Brain pericyte (primary cell): ENCODE results near the gene MTFR2.

Experiments used
- DNase-seq: peaks from one replicate; pipeline ENCODE4 v3.0.0-alpha.2; 2012; ENCODE audit warnings: low read depth, low spot score

MTFR2 gene

DNA sequence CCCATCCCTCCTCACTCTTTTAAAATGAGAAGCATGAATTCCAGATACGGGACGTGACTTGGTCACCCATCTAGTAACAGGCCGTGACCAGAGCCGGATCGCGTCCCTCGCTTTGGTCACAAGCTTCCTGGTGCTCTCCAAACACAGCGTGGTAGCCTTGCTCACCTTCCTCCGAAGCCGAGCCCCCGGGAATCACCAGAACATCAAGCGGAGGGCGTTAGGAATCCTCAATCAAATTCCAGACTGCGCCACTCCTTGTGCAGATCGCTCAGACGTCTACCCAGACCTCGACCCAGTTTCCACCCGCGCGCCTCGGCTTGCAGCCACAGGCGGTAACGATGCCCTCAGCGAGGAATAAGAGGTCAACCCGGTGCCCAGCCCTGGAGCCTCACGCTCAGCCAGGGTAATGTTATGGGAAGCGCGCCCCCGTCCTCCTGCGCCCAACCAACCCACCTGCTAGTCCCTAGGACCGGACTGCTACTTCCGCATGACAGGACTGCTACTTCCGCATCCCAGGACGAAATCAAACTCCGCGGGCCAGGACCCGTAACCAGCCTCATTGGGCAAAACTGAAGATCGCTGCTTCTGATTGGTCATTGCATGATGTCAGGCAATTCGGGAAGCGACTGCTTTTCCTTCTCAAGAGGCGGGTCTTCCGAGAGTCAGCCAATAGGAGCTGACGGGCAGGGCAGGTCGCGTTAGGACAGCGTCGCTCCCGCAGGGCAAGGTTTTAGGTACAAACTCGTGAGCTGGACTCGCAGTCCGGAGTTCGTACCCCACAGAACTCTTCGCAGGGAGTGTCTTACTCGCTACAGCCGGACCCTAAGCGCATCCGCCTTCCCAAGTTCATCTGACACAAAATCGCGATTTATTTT is at the start of gene MTFR2:
TSS of gene MTFR2 (minus strand) at position 501 of the 875 bp plus-strand sequence. CDS start 1,212 bp downstream, outside the sequence.
- DNase-seq, result peak; percentile 91

DNA sequence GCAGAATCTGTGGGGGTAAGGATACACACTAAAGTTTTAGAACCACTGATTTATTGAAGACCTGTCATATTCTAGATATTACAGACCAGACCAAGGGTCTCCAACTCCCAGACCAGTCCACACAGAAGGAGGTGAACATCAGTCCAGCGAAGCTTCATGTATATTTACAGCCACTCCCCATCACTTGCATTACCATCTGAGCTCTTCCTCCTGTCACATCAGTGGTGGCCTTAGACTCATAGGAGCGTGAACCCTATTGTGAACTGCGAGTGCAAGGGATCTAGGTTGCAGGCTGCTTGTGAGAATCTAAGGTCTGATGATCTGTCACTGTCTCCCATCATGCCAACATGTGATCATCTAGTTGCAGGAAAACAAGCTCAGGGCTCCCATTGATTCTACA is 44.5 kb upstream of the MTFR2 start:
- no peak for DNase-seq

DNA sequence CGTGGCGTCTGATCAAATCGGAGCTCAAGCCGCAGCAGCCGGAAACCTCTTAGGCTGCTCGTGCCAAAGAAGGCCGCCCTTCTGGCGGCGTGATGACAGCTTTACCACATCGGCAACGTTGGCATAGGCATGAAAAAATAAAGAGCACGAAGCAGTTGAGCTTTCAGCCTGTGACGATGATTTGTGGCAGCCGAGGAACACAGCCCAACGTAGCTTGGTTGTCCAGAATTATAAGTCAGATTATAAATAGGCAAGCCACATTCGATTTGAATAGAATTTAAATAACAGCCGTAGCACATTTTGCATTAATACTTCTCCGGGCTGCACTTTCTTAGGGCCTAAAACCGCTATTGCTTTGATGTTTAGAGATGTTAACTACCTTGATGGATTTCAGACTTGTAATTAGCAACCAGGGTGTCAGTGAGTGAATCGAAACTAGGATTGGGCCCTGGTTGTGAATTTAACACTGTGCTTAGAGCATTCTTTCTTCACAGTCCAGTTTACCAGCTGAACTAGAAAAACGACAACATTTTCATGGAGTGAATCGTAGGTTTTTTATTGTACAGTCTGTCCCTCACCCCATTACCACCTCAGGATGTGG is 40.4 kb upstream of the MTFR2 start:
- peak; percentile 43 for DNase-seq

DNA sequence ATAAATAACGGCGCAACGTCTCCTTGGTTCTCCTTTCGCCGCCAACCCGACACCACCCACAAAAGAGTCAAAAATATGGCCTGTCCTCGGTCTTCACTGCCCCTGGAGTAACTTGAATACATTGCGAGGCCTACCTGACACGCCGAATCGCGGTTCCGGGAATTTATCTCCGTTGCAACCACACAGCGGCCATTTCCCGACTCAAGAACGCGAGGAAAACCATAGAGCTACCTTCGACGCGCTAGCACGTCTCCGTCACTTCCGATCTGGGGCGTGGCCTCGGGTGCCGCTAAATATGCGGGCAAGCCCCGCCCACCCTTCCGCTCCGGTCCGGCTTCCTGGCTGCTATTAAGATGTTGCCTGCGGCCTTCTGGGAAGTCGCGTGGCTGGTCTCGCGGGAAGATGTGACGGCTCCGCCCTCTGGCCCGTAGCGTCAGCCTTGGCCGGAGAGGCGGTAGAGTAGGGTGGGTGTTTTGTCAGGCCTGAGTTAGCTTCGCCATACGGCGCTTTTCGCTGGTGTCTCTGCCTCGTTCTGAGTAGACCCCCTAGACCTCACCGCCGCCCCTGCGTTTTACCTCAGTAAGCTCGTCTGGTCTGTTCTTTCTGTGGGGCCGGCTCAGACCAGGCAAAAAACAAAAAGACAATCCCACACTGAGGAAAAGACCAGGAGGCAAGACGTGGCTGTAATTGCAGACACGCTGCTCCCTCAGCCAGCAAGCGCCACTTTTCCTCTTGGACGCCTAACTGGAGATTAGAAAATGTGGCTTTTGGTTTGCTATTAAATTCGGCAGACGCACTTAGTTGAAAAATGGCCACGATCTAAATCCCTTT is 39.7 kb upstream of the MTFR2 start, which contains the start of gene BCLAF1:
TSS of gene BCLAF1 (minus strand) at position 268 of the 831 bp plus-strand sequence. CDS start 9,980 bp downstream, outside the sequence.
- DNase-seq, result peak; percentile 99

DNA sequence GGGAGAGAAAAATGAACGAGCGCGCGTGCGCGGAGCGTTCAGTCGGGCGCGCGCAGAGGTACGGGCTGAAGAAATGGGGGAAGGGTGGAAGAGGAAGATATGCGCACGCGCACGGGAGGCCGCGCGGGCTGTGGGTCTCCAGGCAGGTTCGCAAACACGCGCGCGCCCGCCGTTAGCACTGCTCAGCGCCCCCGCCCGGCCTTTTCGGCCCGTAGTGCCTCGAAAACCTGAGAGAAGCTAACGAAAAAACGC is 39.1 kb upstream of the MTFR2 start:
- peak; percentile 75 for DNase-seq

DNA sequence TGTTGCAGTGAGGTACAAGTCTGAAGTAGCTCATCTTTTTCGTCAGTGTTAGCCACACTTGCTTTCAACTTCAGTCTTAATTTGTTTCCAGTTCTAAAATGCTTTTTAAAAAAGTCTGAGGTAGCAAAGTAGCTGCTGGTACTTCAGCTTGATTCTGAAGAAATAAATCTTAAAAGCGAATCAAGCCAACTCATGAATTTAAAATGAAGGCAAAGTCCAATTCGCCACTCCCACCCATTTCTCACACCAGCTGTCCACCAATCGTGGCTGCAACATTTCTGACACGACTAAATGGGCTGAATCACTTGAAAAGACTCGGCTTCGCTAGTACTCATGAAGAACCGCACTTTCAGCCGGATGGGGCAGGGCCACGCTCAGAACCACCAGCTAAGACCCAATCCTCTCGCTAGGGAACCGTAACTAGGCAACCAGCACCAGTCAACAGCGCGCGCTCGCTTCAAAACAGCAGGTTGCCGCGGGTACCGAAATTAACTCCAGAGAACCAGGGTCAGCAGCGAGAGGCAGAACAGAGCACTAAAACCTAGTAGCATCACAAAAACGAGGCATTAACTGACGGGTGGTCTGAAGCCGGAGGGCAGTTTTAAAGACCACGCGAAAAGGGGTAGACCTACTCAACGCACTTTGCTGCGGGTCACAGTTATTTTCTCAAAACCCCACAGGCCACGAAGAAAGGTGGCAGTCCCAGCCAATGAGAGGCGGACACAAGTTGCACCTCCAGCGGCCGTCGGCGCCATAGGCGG is 38.6 kb upstream of the MTFR2 start:
- peak; percentile 44 for DNase-seq

DNA sequence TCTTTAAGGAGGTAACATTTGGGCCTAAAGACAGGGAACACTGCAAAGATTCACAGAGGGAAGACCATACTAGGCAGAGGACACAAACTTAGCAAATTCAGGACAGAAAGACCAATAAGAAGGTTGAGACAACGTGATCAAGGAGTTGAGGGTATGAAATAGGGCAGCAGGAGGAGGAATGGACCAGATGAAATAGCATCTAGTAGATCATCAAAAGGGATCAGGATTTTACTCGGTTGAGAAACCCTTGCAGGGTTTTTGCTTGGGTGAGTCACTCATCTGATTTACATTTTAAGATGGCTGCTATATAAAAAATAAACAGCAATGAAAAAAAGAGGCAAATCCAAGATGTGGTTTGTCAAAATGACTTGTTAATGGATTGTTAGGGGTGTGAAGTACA is 34.8 kb upstream of the MTFR2 start:
- DNase-seq, result no peak

DNA sequence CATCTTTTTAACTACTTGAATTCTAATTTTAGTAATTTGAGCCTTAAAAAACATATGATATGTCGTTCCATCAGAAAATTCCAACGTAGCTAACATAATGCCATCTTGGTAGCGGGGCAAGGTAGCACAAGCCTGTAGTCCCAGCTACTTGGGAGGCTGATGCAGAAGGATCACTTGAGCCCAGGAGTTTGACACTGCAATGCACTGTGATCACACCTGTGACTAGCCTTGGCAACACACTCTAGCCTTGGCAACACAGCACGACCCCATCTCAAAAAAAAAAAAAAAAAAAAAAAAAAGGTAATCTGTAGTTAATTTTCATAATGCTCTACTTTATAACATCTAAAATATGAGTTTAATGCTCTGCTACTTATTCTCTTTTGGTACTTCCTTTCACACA is 32.8 kb upstream of the MTFR2 start:
- DNase-seq, result no peak

DNA sequence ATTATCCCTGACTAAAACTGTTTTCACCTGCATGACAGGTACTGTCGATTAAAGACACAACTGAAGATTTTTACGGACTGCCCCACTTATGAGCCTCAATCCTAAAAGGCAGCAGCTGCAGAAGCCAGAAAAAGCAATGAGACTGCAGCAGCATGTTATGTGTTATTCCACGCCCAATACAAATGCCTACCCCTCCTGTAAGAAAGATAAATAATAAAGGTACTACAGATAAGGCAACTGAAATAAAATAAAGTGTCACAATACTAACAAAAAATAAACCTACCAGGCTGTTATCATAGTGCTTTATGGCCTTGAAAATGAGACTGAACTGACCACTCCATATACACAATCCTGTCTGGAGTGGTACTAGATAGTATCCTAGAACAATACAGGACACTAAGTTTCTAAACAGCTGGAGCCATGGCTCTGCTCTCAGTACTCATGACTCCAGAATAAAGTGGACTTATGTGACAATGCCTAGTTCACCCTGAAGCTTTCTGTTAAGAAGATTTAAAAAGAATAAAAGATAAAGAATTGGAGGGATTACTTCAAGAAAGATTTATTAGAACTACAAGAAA is 30.0 kb upstream of the MTFR2 start:
- DNase-seq, result no peak

DNA sequence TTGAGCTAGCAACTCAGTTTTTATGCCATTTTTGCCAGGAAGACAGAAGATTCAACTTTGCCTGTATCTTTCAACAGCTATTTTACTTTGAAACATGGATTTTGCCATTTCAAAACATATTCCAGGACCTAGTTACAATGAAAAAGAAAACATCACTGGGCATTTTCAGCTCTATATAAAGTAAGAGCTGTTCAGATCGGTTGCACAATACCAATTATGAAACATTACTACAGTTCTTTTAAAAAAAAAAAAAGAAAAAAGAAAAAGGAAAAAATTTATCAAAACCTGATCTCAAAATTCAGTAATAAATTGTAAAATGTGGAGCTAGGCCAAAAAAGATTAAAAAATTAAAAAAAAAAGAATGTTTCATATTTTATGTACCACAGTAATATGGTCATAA is 24.0 kb upstream of the MTFR2 start:
- DNase-seq, result no peak

DNA sequence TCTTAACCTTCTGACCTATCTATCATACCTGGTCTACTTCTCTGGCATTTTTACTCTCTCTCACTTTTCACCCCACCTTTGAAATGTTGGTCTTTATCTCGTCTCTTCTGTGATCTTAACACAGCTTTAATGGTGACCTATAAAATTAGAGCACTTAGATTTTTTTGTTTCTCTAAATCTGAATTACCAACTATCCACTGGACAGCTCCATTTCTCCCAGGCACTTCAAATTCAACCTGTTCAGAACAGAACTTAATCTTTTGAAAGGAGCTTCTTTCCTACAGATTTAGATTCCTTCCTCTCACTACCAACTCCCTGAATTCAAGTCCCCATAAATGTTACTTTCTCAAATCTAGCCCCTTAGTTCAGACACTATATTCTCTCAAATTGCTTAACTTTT is 15.0 kb upstream of the MTFR2 start:
- no peak for DNase-seq

DNA sequence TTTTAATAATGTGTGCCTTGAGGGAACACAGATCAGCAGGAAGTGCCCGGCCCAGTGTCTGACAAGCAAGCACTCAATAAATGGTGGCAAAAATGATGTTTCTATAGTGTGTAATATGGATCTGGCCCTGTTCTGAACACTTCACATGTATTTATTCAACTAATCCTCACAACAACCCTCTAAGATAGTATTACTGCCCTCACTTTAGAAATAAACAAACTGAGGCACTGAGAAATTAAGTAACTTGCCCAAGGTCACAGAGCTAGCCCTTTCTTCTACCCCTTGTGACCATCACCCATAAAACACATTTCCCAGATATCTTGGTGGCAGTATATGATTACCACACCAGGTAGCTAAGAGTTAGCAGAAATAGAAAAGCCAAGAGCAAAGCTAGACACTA is 12.8 kb upstream of the MTFR2 start:
- no peak for DNase-seq

DNA sequence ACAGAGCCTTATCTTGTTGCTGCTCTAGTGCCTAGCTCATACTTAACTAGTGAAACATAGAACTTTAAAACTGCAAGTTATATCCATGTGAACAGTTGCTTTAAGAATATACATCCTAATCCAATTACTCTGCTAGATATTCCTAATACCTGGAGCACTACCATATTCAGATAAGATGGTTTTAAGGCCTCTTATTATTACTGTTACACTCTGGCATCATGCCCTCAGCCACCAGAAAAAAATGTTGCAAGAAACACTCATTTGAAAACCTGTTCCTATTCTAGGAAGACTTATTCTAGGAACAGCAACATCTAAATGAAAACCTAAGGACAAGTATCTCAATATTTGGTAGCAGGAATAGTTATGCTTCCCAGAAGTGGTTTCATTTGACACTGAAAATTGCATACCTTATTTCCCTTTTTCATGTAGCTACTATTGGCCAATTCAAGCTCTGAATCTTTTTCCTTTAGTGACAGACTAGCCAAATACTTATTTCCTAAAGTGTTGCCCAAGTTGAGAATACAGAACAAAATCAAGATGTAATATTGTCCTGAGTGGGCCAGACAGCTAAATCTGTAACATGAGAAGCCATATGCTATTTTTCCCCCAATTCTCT is 4.8 kb upstream of the MTFR2 start:
- no peak for DNase-seq

DNA sequence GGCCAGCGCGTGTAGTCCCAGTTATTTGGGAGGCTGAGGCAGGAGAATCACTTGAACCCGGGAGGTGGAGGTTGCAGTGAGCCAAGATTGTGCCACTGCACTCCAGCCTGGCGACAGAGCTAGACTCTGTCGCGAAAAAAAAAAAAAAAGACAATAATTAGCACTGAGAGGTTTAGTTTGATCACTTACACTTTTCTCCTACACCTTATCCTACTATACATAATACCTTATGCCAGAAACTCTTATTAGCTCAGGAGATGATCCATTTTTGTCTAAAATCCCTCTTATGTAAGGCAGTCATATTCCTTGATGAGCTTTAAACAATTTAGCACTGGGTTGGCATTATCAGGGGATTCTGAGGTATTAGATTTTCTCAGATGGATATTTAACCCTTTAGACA is 3.6 kb upstream of the MTFR2 start:
- no peak for DNase-seq

DNA sequence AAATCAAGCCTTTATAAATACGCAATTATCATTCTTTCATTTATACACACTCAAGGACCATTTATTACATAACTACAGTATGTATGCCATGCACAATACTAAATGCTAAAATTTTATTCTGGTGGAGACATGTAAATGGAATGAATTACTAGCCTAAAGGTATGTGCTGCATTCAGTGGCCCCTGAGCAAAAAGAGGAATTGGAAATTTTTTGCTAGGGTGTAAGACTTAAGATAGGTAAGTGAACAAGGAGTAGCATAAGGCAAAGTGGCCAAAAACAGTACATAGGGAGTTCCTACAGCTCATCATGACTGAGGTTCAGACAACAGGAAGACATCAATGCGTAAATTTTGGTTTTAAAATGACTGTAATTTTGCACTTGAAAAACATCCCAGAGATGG is 2.3 kb upstream of the MTFR2 start:
- no peak for DNase-seq

DNA sequence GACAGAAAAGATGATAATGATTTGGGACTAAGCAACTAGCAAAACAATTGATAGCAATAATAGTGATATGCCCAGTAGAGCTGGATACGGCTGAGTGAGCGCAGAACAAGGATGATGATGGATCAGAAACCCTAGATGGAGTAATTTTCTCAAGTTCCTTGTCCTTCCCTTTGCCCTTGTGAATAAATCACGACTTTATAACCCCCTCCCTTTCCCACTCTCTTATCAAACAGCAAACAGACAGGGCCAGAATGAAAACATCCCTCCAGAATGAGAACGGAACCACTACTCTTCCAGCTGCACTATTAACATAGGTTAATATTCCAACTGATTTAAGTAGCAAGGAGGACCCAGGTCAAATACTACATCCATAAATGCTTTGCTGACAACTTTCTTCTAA is 1.3 kb upstream of the MTFR2 start:
- no peak for DNase-seq

DNA sequence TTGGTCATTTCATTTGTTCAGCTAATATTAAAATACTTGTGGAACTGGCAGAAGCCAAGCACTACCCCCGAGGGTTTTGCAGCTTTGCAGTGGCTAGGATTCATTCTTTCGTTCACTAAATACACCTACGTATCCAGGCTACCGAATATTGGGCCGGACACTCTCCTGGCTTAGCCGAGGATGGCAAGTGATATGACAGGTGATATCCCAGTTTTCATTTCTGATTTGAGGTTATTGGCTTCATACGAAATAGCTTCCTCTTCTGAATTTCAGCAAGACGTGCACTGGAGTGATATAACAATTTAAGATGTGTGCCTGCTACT is 536 bp upstream of the MTFR2 start:
- DNase-seq, result no peak

DNA sequence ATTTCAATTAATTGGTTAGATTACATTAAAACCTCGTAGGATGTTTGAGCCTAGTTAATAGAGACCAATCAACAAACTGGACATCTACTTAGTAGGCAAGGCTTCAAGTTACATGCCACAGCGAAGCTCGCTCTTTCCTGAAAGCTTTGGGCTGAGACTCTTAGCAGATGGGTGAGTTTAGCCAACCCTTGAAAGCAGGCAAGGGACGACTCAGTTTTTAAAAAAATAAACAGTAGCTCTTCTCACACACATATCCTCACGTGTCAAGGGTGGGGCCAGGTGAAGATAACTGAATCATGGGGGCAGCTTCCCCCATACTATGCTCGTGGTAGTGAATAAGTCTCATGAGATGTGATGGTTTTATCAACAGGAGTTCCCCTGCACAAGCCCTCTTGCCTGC is 775 bp downstream of the MTFR2 start:
- DNase-seq, result no peak

DNA sequence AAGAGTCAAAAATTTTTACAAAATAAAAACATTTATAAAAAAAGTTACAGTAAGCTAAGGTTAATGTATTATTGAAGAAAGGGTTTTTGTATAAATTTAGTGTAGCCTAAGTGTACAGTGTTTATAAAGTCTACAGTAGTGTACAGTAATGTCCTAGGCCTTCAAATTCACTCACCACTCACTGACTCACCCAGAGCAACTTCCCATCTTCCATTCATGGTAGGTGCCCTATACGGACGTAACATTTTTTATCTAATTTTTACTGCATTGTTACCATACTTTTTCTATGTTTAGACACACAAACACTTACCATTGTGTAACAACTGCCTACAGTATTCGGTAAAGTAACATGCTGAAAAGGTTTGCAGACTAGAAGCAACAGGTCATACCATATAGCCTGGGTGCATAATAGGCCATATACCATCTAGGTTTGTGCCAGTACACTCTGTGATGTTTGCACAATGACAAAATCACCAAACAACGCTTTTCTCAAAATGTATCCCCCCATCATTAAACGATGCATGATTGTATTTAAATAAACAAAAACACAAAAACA is 6.0 kb downstream of the MTFR2 start:
- no peak for DNase-seq

DNA sequence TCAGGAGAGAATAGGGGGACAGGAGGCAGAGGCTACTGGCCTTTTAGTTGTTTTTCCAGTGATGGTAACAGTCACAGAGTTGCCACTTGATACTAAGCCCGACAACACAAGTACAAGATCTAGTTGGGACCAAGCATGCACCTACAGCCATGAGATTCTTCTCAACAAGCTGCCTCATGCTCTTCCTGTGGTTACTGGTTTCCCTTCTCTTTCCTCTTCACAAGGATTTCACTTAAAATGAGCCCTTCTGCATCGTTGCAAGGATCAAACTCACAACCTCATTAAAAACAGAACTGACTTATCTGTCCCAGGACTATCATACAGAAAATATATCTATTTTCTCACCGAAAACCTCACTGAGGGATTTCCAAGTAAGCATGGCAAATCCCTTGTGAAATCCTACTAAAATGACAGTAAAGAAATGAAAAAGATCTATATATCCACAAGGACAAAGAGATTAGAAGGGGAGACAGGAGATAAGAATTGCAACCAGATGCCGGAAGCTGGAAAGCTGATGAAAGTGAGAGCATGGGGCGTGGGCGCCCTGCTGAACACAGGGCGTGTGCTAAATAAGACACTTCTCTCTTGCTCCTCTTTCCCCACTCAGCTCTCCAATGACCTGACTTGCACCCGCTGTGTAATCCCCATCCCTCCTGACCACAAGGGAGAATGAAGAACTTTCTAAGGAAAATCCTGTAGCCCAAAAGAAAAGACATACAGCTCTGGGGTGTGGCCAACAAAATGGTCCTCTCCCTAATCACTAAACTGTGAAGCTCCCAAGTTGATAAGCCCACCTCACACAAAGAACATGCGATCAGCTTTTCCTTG is 13.4 kb downstream of the MTFR2 start:
- no peak for DNase-seq
